Left ventricle myocardium inferior (tissue), 1 donor: ENCODE results near the gene EFCAB8. TPM values are rescaled to one million over a fixed set of nuclear protein-coding genes. Genes with fewer than 3 reads are reported as not detected.

ENCODE experiments used
- DNase-seq: peaks from one replicate; pipeline ENCODE4 v3.0.0-alpha.2; 2020
- H3K27ac ChIP-seq: fragments of 200-600 bp; replicated peaks from 2 replicates; pipeline ENCODE4 v1.8.0; 2021
- H3K27me3 ChIP-seq: fragments of 200-600 bp; 2 replicates; pipeline ENCODE4 v1.8.0; 2021; ENCODE audit warnings: low read depth
- H3K36me3 ChIP-seq: fragments of 200-600 bp; 2 replicates; pipeline ENCODE4 v1.8.0; 2021
- H3K4me1 ChIP-seq: fragments of 200-600 bp; 2 replicates; pipeline ENCODE4 v1.8.0; 2021
- H3K4me3 ChIP-seq: fragments of 200-600 bp; 2 replicates; pipeline ENCODE4 v1.8.0; 2021; ENCODE audit warnings: mild to moderate bottlenecking, moderate library complexity
- H3K9me3 ChIP-seq: fragments of 200-600 bp; replicated peaks from 2 replicates; pipeline ENCODE4 v1.8.0; 2021
- CTCF ChIP-seq: fragments of 200-600 bp; IDR thresholded peaks from 2 replicates; pipeline ENCODE4 v1.8.0; 2021; ENCODE audit warnings: antibody characterized with exemption, mild to moderate bottlenecking, borderline replicate concordance
- intact Hi-C: fragments of 100-400 bp; cut with micrococcal nuclease; formaldehyde crosslinking; loops from one replicate; pipeline ENCODE4 v1.11.0; 2022
- total RNA-seq: library from RNA; stranded (reverse); fragmentation: NEBNext Ultra II Directional; extraction: Animal tissue kit (Norgen Biotek cat#: 25700); gene quantifications from one replicate; pipeline ENCODE4 v1.2.1, GENCODE V29; 2021
- donor health status: DM: no; HTN: yes; CAD: no; lungs with severe emphysema.

Gene EFCAB8
- total RNA-seq, 1 donor from 2014 or later = not detected

- Histone ChIP-seq H3K4me3 (no peak overlapping the region), H3K9me3 (peaks cover under 1% of the 10 kb centered on the region), H3K27ac (no peak overlapping the region), H3K27me3 (peaks cover 39% of the 10 kb centered on the region), H3K36me3 (no peaks in the 10 kb centered on the region), H3K4me1 (no peaks in the 10 kb centered on the region)
- no peak for DNase-seq
- TF ChIP-seq CTCF = no peak
- intact Hi-C loops = no loop called here
Measured at GRCh38 chr20:33010674-33011449, 152.1 kb downstream of the EFCAB8 start.

Other genes with a start within 250 kb of the EFCAB8 start
- not detected for gene C20orf203, start 185.0 kb upstream of the EFCAB8 start, total RNA-seq
- 47.2 TPM for gene COMMD7, start 115.5 kb upstream of the EFCAB8 start, total RNA-seq
- gene DNMT3B, start 96.5 kb upstream of the EFCAB8 start, total RNA-seq = 0.49 TPM
- 58.4 TPM for gene MAPRE1, start 39.0 kb upstream of the EFCAB8 start, total RNA-seq
- not detected for gene SUN5, start 145.5 kb downstream of the EFCAB8 start, total RNA-seq
- not detected for gene BPIFB2, start 148.8 kb downstream of the EFCAB8 start, total RNA-seq
- gene BPIFB6, start 172.7 kb downstream of the EFCAB8 start, total RNA-seq = not detected
- gene BPIFB3, start 195.0 kb downstream of the EFCAB8 start, total RNA-seq = not detected
- gene BPIFB4, start 220.7 kb downstream of the EFCAB8 start, total RNA-seq = not detected